Progenitor cell of endocrine pancreas (in vitro differentiated cells): ENCODE measurements around the gene WTAP. TPM values are rescaled to one million over a fixed set of nuclear protein-coding genes. Genes with fewer than 3 reads are reported as not detected.

Experiments
- DNase-seq: peaks from one replicate; pipeline ENCODE4 v3.0.0; 2021; ENCODE audit warnings: low spot score; ENCODE audit not compliant: unreplicated experiment
- H3K27ac Mint-ChIP-seq: 2 replicates; pipeline ENCODE4 v1.8.0; 2021; ENCODE audit warnings: mild to moderate bottlenecking, moderate library complexity, mixed read lengths
- H3K27me3 Mint-ChIP-seq: 2 replicates; pipeline ENCODE4 v1.8.0; 2021; ENCODE audit warnings: mixed read lengths
- H3K36me3 Mint-ChIP-seq: 2 replicates; pipeline ENCODE4 v1.8.0; 2022; ENCODE audit warnings: mixed read lengths; ENCODE audit not compliant: insufficient read depth
- H3K4me1 Mint-ChIP-seq: 2 replicates; pipeline ENCODE4 v1.8.0; 2021; ENCODE audit warnings: low read depth, mixed read lengths
- H3K4me3 Mint-ChIP-seq: 2 replicates; pipeline ENCODE4 v1.8.0; 2021; ENCODE audit warnings: low read depth, mild to moderate bottlenecking, moderate library complexity, mixed read lengths
- H3K9me3 Mint-ChIP-seq: 2 replicates; pipeline ENCODE4 v1.8.0; 2021; ENCODE audit warnings: low read depth, mixed read lengths
- total RNA-seq: library from RNA; stranded (reverse); gene quantifications from 2 replicates; pipeline ENCODE4 v1.2.1, GENCODE V29; 2021
- TF ChIP-seq, protein P1 (sequence below): fragments of 200-600 bp; sonication (generic); IDR thresholded peaks from one replicate; pipeline ENCODE4 v1.5.0; 2021; ENCODE audit warnings: antibody characterized with exemption, mild to moderate bottlenecking; ENCODE audit not compliant: unreplicated experiment

The WTAP gene
- total RNA-seq, 1 donor from 2014 or later = 126 TPM

DNA sequence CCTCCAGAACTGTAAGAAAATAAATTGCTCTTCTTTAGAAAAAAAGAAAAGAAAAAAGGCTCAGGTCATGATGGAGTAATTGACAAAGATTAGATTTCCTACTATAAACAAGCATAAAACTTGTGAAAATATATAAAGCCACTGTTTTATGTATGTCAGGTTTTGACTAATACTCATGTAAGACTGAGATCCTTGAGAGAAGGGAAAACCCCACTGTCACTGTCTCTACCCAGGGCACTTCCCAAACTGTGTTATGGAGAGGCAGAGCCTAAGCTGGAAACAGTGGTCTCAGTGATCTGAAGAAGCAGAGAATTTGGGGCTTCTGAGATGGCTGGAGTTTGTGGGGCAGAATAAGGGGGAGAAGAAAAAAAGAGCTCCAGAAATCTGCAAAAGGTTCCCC is 42.2 kb downstream of the WTAP start:
- TF ChIP-seq, protein P1, sequence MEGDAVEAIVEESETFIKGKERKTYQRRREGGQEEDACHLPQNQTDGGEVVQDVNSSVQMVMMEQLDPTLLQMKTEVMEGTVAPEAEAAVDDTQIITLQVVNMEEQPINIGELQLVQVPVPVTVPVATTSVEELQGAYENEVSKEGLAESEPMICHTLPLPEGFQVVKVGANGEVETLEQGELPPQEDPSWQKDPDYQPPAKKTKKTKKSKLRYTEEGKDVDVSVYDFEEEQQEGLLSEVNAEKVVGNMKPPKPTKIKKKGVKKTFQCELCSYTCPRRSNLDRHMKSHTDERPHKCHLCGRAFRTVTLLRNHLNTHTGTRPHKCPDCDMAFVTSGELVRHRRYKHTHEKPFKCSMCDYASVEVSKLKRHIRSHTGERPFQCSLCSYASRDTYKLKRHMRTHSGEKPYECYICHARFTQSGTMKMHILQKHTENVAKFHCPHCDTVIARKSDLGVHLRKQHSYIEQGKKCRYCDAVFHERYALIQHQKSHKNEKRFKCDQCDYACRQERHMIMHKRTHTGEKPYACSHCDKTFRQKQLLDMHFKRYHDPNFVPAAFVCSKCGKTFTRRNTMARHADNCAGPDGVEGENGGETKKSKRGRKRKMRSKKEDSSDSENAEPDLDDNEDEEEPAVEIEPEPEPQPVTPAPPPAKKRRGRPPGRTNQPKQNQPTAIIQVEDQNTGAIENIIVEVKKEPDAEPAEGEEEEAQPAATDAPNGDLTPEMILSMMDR = no peak

GRCh38 chr6:159772196-159772595 is 44.9 kb downstream of the WTAP start:
- Mint-ChIP-seq H3K9me3 (peaks cover 5% of the 10 kb centered on the region), H3K4me1 (no peaks in the 10 kb centered on the region), H3K27ac (no peak overlapping the region), H3K27me3 (no peaks in the 10 kb centered on the region), H3K4me3 (no peak overlapping the region), H3K36me3 (peaks cover 47% of the 10 kb centered on the region)
- no peak for DNase-seq
- TF ChIP-seq, protein P1 = no peak

More for the DNA sequence above, 42.2 kb downstream of the WTAP start:
- H3K36me3 Mint-ChIP-seq = peaks cover 50% of the 10 kb centered on the region
- H3K27me3 Mint-ChIP-seq = no peaks in the 10 kb centered on the region
- H3K27ac Mint-ChIP-seq = peak overlapping the region; percentile 74
- peaks cover 5% of the 10 kb centered on the region for H3K9me3 Mint-ChIP-seq
- H3K4me3 Mint-ChIP-seq = no peak overlapping the region
- H3K4me1 Mint-ChIP-seq = peaks cover 5% of the 10 kb centered on the region
- DNase-seq = no peak

GRCh38 chr6:159777240-159777904 is 50.1 kb downstream of the WTAP start:
- Mint-ChIP-seq H3K4me1 (peaks cover 3% of the 10 kb centered on the region), H3K9me3 (no peaks in the 10 kb centered on the region), H3K27ac (peak overlapping the region; percentile 74), H3K36me3 (peaks cover 27% of the 10 kb centered on the region), H3K4me3 (no peak overlapping the region), H3K27me3 (no peaks in the 10 kb centered on the region)
- TF ChIP-seq, protein P1 = no peak
- DNase-seq = no peak

DNA sequence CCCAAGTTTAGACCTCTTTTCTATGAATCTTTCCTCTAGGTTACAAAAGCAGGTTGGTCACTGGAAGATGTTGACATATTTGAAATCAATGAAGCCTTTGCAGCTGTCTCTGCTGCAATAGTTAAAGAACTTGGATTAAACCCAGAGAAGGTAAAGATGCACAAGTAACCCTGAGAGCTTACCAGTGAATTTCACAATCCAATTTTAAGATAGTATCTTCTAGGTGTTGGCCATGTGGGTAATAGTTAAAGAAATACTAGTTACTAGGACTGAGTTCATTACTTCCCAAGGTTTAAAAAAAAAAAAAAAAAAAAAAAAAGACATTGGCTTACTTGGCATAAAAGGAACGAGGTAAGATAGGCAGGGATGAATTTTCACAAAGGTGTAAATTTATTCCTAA is 50.8 kb downstream of the WTAP start:
- Mint-ChIP-seq H3K27ac (peak overlapping the region; percentile 53), H3K36me3 (peaks cover 33% of the 10 kb centered on the region), H3K4me1 (peaks cover 3% of the 10 kb centered on the region), H3K9me3 (no peaks in the 10 kb centered on the region), H3K4me3 (no peak overlapping the region), H3K27me3 (no peaks in the 10 kb centered on the region)
- TF ChIP-seq, protein P1 = no peak
- no peak for DNase-seq

DNA sequence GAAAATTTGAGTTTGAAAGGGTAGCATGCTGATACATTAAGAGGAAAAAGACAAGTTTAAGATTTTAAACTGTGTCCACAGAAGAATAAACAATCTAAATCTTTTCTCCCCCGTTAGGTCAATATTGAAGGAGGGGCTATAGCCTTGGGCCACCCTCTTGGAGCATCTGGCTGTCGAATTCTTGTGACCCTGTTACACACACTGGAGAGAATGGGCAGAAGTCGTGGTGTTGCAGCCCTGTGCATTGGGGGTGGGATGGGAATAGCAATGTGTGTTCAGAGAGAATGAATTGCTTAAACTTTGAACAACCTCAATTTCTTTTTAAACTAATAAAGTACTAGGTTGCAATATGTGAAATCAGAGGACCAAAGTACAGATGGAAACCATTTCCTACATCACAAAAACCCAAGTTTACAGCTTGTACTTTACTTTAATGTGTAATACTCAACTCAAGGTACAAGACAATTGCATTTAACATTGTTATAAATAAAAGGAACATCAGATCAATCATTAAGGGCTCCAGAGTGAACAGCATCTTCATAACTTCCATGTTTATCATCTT is 51.3 kb downstream of the WTAP start:
- H3K27me3 Mint-ChIP-seq = no peaks in the 10 kb centered on the region
- no peak for DNase-seq

More for the DNA sequence above, 51.3 kb downstream of the WTAP start:
- no peak overlapping the region for H3K4me3 Mint-ChIP-seq
- H3K9me3 Mint-ChIP-seq = no peaks in the 10 kb centered on the region
- peak overlapping the region; percentile 53 for H3K27ac Mint-ChIP-seq
- H3K4me1 Mint-ChIP-seq = peaks cover 3% of the 10 kb centered on the region
- TF ChIP-seq, protein P1 = no peak
- H3K36me3 Mint-ChIP-seq = peaks cover 34% of the 10 kb centered on the region
